HG02798 (cell line): Measurements from ENCODE around the gene RUVBL1.
A peak's percentile ranks its signal among the peaks of the same experiment; 100 is the strongest.

ENCODE experiments used
- ATAC-seq: cut with Tn5 transposase; IDR thresholded peaks from one replicate; pipeline ENCODE4 v1.9.1; 2021; ENCODE audit warnings: mild to moderate bottlenecking; ENCODE audit not compliant: unreplicated experiment, poor library complexity

Gene RUVBL1

DNA sequence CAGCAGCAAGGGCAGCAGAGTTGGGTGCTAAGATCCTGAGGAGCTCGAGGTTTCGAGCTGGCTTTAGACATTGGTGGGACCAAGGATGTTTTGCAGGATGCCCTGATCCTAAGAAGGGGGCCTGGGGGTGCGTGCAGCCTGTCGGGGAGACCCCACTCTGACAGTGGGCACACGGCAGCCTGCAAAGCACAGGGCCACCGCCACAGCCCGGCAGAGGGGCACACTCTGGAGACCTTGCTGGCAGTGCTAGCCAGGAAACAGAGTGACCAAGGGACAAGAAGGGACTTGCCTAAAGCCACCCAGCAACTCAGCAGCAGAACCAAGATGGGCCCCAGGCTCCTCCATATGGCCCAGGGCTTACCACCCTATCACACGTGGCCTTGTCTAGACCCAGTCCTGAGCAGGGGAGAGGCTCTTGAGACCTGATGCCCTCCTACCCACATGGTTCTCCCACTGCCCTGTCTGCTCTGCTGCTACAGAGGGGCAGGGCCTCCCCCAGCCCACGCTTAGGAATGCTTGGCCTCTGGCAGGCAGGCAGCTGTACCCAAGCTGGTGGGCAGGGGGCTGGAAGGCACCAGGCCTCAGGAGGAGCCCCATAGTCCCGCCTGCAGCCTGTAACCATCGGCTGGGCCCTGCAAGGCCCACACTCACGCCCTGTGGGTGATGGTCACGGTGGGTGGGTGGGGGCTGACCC is 52.6 kb downstream of the RUVBL1 start:
- ATAC-seq = no peak

DNA sequence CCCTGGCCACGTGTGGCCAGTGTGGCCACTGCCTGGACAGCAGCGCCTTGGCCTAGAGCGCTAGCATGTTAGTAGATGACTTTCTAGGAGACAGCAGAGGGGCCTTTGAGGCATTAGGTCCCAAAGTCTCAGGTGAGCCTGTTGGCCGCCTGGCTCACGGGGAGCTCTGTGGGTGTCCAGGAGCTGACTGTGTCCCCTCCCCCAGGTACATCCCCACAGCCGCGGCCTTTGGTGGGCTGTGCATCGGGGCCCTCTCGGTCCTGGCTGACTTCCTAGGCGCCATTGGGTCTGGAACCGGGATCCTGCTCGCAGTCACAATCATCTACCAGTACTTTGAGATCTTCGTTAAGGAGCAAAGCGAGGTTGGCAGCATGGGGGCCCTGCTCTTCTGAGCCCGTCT is 54.3 kb downstream of the RUVBL1 start:
- no peak for ATAC-seq

DNA sequence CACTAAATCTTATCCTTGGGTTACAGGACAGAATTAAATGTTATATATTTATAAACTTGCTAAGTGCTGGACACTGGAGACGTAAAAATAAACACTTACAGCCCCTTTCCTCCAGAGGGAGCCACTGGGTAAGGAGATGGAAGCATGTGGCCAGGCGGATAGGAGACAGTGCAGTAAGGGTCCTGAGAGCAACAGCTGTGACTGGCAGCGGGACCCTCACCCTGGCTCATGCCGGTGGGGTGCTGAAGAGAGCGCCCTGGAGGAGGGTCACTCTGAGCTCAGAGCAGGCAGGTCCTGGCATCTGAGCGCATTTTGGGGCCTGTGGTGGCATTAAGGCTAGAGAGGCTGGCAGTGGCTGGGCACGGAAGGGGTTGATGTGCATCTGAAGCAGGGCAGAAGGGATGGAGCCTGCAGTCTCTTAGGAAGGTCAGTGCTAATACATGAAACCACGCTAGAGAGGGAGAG is 55.4 kb downstream of the RUVBL1 start:
- ATAC-seq = no peak

DNA sequence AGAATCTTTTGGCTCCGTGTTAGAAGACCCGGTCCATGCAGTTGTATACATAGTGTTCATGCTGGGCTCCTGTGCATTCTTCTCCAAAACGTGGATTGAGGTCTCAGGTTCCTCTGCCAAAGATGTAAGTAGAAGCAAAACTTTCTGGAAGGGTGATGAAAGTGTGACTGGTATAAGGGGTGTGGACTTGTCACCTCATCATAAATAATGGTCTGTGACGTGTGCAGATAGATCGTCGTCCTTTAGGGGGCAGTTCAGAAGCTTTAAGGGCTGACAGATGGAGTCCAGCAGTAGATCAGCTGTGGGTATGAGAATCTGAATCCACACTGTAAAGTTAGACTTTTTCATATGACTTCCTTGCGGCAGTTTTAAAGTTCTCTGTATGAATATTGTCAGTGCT is 56.1 kb downstream of the RUVBL1 start:
- ATAC-seq = no peak

DNA sequence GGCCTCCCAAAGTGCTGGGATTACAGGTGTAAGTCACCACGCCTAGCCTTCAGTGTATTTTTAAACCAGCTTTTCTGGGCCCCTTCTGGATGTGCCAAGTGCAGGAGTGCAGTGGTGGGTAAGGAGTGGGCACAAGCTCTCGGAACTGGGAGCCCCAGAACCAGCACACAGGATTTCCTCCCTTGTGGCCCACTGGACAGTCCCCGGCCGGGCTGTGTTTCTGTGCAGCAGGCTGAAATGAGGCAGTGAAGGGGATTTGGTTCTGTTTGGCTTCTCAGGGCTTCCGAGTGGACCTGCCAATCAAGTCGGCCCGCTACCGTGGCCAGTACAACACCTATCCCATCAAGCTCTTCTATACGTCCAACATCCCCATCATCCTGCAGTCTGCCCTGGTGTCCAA is 56.9 kb downstream of the RUVBL1 start:
- ATAC-seq = no peak

DNA sequence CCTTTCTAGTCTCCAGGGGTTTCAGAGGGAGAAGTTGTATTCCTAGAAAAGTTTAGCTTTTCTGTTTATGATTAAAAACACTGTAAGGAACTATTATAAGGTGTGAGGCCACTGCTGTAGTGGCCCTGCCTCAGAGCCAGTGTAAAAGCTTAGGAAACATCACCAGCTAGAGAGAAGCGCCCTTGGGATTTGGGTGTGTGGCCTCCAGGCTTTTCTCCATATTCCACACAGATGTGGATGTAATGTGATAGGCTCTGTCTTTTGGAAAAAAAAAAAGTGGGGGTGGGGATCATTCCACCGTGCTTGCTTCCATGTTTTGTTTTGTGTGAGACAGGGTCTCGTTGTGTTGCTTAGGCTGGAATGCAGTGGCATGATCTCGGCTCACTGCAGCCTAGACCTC is 57.5 kb downstream of the RUVBL1 start:
- no peak for ATAC-seq

DNA sequence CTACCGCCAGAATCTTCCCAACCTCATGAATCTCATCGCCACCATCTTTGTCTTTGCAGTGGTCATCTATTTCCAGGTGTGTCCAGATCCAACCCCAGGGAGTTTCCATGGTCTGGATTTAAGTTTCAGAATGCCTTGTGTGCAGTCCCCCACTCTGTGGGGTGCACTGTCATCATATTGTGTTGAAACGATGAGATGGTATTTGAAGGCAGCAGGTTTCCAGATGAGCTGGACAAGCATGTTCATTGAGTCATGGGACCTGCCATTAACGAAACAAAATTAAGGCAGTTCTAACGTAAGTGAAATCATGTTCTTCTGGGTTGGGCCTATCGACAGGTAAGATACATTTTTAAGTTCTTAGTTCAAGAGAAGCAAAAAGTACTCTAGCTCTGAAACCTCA is 58.6 kb downstream of the RUVBL1 start:
- ATAC-seq = no peak

DNA sequence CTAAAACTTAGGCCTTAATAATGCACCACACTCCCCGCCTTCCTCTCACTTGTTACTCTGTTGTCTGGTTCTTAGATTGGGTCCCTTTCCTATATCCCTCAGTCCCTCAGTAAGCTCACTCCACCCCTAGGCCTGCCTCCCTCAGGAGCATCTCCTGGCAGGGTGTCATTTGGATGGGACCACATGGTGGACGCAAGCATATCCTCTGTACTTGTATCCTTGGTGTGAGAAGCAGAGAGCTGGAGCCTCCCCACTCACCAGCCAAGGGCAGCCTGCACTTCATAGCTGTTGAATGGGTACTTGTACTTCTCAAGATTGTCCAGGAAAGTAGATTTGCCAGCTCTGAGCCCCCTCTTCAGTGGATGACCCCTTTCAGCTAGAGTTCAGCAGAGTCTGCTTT is 59.7 kb downstream of the RUVBL1 start:
- ATAC-seq = no peak

DNA sequence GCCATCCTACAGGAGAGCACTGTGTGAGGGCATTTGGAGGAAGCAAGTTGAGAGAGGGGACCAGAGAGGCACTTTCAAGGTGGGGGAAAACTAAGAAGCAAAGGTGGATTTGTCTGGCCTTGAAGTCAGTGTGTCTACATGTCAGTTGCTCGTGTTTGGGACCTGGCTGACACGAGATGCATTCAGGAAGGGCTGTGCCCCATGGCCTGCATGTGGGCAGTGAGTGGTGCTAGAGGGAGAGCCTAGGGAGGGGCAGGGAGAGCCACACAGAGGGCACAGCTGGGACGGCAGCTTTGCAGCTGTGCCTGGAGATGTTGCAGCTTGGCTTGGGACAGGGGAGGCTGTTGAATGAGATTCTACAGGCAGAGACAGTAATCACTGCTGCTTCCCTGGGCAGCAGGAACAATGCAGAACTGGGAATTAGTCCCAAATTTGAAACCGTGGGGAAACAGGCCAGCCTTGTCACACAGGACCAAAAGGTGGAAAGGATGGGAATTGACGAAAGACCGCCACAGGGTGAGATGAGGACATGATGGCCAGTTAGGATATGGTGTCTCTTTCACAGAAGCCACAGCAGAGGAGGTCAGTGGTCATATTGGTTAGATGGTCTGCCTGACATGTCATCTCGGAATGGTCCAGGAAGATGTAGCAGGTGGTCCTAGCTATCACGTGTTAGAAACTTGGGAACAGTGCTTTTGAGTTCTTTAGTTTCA is 61.4 kb downstream of the RUVBL1 start:
- no peak for ATAC-seq

DNA sequence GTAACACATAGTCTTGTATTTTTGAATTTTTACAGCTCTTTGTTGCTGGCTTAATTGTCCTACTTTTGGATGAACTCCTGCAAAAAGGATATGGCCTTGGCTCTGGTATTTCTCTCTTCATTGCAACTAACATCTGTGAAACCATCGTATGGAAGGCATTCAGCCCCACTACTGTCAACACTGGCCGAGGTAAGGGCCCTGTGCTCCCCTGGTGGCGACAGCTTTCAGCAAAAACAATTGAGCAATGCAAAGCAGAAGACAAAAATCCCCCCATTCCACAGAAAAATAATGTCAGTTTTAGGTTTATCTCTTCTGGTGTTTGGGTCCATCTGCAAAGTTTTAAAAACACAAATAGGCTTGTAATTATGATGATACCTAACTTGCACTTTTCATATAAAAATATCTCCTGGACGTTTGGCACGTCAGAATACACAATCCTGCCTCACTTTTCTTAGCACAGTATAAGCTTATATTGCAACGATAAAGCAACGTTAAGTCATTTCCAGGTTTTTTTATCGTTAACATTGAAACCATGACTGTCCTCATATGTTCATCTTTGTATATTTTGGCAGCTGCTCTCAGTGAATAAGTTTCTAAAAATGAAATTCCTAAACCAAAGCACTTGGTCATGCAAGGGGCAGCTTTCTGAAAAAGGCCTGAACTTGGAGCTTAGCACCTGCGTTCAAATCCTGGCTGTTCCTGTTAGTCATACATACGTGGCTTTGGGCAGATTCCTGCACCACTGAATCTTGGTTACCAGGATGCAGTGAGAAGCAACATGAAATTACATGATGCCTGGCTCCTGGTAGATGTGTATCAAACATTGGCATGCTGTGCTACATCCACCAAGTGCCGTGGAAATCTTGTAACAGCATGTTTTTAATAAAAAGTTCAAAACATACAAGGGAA is 62.9 kb downstream of the RUVBL1 start:
- no peak for ATAC-seq

DNA sequence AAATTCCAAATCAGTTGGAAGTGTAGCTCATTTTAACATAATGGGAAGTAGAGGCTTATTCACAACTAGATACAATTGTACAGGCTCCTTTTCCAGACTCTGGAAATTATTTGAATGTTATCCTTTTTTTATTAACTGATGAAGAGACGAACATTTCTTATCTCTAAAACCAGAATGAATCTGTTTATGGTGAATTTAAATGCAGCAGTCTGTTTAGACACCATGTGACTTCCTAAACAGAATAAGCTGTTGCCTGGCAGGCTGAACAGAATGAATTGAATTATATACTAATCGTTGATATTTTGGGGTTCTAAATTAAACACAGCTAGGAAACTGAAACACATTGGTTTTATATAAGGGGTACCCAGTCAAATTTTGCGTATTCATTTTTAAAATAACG is 67.4 kb downstream of the RUVBL1 start:
- ATAC-seq = no peak

DNA sequence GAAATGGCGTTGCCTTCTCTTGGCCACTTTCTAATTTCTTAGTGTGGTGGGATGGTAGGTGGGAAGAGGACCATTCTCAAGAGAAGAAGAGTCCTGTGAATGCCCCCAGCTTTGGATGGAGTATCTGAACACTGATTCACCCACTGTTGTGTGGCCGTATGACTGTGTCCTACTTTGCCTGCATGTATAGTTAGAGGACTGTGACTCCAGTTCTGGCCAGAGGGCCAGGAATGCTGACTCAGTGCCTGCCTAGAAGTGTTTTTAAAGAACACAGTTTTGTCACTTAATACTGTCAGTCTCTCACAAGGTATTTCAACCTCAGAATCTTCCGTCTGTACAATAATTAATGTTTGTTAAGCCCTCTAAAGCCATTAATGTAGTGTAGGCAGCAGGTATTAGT is 69.2 kb downstream of the RUVBL1 start:
- no peak for ATAC-seq

DNA sequence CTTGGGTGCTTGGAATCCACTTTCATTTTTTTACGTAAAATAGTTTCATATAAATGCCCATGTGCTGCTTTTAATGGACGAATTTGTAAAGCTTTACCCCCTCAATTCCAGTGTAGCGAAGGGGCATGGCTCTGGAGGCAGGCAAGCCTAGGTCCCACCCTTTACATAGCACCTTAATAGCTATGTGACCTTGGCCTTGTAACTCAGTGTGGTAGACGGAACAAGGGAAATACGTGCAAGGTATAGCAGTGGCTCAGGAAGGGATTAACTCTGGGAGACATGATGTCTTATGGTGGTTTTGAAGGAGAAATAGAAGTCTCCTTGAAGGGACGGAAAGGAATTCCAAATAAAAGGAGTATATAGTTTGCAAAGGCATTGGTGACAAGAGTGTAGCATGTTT is 70.0 kb downstream of the RUVBL1 start:
- ATAC-seq = no peak

DNA sequence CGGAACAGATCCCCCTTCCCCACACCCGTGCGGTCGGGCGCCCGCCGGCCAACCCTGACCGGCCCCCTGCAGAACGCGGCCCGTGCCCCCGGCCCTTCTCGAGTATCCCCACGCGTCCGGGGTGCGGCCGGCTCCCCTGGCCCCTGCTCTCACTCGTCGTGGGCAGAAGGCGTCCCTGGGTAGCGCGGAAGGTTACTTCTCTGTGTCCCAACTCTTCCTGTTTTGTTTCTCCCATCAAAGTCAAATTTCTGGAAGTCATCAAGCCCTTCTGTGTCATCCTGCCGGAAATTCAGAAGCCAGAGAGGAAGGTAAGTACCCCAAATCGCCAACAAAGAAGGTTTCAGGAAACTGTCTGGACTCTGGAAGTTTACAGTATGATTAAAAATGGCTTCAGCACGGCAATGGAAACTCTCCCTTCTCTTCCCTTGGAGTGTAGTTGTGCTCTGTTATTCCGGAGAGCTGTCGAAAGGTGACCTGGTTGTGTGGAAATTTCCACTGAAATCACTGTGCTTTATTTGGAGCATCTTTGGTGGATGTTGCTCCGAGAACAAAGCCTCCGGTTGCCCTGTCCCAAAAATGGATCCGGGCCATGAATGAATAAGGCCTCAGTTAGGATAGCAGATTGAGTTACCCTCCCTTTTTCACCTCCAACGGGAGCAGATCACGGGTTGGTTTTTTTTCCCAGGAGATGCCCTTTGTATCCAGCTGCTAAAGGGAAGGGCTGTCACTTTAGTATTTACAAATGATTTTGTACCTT is 70.8 kb downstream of the RUVBL1 start:
- no peak for ATAC-seq

DNA sequence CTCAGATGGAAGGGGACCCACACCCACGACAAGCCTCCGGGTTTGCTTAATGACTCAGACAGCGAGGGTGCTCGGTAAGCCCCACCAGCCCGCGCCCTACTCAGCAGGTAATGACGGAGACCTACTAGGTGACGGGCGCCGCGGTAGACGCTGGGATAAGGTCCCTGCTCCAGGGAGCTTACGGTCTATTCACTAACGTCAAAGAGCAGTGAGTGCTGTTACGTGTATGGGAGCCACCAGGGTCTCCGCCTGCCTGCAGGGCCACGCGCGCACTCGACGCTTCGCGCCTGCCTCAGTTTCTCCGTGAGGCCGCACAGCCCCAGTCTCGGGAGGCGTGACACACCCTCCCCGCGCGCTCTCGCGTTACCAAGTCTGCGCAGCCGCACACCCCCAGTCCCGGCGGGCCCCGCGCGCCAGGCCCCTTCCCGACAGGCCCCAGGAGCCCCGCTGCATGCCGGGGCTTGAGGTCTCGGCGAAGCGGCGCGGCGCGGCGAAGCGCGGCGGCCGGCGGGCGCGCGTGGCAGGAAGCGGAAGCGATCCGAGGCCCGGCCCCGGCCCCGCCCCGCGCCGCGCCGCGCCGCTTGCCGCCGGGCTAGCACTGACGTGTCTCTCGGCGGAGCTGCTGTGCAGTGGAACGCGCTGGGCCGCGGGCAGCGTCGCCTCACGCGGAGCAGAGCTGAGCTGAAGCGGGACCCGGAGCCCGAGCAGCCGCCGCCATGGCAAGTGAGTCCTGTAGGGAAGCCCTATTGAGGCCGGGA is 71.6 kb downstream of the RUVBL1 start, which contains the start of gene SEC61A1:
Gene SEC61A1 (plus strand): TSS at position 601 of the 758 bp plus-strand sequence. CDS start 116 bp downstream, at position 717.
- ATAC-seq = peak; percentile 97

DNA sequence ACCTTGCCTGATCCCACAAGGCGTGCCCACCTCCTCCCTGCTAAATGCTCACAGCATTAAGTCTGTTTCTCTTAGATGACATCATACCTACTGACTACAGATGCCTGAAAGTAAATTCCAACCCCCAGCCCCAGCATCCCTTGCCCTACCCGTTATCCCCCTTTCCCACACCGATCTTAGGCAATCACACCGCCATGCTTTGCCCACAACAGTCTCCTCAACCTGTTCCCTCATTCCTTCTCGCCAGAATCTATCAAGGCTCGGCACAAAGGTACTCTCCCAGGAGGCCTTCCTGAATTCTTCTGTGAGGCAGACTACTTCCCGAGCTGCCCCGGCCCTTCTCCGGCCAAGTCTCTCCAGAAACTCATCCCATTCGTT is 72.2 kb downstream of the RUVBL1 start:
- ATAC-seq = no peak

DNA sequence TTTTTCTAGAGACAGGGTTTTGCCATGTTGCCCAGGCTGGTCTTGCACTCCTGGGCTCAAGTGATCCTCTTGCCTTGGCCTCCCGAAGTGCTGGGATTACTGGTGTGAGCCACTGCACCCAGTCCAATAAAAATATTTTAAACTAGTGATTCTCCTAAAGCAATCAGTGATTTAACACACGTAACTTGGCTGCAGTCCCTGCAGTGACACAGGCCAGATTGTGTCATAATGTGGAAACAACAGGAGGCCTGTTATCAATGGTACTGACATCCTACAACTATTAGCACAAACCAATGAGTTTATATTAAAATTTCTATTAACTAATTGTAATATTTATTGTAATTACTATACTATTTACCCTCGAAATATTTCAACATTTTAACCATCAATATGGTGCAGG is 73.0 kb downstream of the RUVBL1 start:
- ATAC-seq = no peak

DNA sequence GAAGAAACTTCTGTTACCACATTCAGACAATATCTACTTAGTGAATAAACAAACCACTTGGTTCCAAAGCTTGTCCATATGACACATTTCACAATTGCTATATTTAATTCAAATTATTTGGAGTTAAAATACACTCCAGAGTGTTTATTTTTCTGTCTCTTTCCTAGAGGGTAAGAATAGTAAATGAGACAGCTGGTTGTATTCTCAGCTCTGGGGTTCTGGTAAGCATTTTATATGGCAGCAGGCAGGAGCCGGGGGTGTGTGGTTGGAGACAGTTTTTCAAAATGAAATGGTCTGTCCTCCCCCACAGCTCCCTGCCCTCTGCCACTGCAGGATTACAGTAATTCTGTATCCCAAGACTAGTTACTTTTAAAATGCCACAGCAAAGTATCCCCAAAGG is 82.3 kb downstream of the RUVBL1 start:
- ATAC-seq = no peak

DNA sequence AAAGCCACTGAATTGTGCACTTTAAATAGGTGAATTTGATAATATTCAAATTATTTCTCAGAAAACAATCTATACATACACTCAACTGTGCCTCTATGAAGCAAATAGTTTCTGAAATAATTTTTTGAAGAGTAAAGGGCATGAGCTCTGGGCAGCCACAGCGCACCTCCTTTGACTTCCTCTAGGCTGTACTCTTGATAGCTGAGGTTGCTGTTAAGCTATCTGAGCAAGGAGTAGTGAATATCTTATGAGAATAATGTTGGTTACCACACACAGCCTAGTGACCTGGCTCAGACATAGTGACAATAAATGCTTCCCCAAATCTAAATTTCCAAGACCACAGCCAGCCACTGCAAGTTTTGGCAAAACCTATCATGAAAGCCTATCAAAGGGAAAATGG is 83.0 kb downstream of the RUVBL1 start:
- no peak for ATAC-seq

DNA sequence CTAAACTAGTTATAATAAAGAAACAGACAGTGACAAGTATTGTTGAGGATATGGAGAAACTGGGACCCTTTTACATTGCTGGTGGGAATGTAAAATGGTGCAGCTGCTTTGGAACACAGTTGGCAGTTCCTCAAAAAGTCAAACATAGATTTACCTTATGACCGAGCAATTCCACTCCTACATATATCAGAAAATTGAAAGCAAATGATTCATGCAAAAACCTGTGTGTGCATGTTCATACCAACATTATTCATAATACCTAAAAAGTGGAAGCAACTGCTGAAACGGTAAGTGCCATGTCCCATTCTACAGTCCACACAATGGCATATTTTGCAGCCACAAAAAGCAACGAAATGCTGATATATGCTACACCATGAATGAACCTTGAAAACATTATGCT is 83.6 kb downstream of the RUVBL1 start:
- no peak for ATAC-seq
